ENCODE data around the gene TTC16.

TTC16 gene

DNA sequence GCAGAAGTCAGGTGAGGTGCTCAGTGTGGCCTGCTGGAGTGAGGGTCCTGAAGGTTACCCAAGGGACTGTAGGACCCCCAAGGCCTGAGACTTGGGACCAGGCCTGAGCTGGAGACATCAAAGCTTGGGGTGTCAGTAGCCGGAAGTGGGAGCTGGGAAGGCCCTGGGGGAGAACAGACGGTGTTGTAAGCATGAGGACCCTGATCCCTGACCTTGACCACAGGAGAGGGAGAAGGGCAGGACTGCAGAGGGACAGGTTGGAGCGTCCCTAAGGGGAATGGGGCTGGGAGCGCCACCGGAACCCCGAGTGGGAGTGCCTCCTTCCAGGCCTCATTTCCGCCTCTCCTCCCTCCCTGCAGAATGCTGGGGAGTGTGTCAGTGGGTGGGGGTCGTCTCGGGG is 533 bp downstream of the TTC16 start:
- FAIRE-seq (no peak), DNase-seq (ENCODE audit: insufficient read length, low spot score) (no peak)

DNA sequence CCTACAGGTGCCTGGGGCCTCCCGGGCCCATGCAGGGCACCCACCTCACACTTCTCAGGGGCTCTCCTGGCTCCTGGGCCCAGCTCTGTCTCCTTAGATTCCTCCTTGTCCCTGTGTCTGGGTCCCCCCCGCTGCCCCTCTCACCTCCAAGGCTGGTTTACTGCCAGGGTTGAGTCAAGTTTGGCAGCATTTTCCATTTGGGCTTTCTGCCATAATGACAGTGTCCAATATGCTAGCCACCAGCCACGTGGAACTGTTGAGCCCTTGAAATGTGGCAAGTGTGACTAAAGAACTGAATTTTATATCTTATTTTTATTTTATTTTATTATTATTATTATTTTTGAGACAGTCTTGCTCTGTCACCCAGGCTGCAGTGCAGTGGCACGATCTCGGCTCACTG is 1.9 kb downstream of the TTC16 start:
- DNase-seq (ENCODE audit: insufficient read length, low spot score) (no peak), FAIRE-seq (no peak)

DNA sequence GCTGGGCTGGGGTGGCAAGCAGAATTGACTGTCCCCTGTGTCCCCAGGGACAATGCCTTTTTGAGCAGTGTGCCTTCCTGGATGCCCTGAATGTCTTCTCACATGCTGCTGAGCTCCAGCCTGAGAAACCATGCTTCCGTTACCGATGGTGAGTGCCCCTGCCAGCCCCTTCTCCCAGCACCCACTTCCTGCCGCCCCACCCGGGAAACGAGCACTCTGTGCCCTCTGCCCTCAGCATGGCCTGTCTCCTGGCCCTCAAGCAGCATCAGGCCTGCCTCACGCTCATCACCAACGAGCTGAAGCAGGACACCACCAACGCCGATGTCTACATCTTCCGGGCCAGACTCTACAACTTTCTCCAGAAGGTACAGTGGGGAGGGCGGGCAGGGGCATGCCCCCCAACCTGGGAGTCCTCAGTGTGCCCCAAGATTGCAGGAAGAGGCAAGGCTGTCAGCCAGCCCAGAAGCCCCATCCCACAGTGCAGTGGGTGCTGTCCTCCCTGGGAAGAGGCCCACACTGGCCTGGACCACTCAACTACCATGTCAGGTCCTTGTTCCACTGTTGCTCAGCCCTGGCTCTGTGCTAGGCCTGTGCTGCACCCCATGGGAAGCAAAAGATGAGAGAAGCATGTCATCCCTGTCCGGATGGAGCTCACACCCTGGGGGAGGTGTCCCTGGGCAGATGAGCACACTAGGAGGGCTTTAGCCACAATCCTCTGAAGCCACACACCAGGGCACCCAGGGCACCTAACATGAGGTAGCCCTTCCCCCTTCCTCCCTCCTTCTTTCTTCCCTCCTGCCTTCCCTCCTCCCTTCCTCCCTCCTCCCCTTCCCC is 4.4 kb downstream of the TTC16 start:
- FAIRE-seq, result no peak

DNA sequence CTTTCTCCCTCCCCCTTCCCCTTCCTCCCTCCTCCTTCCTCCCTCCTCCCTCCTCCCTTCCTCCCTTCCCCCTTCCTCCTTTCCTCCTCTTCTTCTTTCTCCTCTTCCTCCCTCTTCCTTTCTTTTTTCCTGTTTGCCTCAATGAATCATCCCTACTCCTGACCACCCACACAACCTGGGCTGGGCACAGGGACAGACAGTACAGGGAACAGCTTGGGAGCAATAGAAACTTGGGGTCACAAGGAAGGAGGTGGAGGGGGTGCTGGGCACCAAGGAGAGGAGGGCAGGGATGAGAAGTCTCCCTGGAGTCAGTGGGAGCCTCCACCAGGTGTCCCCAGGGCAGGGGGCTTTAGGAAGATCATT is 5.0 kb downstream of the TTC16 start:
- FAIRE-seq, result no peak

More for the DNA sequence above, 4.4 kb downstream of the TTC16 start:
- DNase-seq (ENCODE audit: insufficient read length, low spot score), result no peak

DNA sequence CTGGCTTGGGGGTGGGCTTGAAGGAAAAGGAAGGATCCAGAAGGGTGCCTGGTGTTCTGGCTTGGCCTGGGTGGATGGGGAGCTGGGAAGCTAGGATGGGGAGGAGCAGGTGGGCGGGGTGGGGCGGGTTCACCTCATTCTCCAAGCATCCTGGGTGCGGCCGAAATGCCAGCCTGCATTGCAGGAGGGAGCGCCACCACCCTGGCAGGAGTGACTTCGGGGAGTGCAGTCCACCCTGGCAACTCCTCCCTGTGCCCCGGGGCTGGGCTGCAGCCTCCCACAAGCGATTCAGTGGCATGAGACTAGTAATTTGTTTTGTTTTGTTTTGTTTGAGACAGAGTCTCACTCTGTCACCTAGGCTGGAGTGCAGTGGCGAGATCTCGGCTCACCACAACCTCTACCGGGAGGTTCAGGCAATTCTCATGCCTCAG is 5.5 kb downstream of the TTC16 start:
- DNase-seq (ENCODE audit: insufficient read length, low spot score) (no peak), FAIRE-seq (no peak)

More for the DNA sequence above, 5.0 kb downstream of the TTC16 start:
- no peak for DNase-seq (ENCODE audit: insufficient read length, low spot score)

DNA sequence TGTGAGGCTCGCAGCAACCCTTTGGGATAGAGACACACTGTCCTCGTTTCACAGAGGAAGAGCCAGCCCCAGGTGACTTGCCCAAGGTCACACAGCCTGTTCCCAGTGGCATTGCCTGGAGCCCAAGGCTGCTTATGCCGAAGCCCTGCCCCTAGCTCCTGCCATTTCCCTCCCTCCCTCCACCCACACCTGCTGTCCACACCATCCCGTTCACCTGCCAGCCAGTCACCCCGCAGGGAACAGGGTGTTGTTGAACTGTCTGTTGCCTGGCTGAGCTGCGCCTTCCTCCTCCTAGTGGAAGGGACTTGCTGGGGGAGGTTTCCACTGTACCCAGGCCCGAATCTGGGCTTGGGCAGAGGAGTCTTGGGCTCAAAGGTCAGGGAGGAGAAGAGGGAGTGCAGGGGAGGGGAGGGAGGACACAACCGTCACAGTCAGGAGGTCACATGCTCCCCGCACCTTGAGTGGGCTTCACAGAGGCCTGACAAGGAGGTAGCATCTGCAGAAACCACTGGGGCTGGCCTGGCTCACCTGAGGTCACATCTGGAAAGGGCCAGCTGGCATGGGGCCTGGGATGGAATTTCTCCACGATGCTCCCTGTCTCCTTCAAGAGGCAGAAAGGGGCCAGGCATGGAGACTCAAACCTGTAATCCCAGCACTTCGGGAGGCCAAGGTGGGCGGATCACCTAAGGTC is 6.3 kb downstream of the TTC16 start:
- FAIRE-seq, result no peak
- DNase-seq (ENCODE audit: insufficient read length, low spot score), result no peak

DNA sequence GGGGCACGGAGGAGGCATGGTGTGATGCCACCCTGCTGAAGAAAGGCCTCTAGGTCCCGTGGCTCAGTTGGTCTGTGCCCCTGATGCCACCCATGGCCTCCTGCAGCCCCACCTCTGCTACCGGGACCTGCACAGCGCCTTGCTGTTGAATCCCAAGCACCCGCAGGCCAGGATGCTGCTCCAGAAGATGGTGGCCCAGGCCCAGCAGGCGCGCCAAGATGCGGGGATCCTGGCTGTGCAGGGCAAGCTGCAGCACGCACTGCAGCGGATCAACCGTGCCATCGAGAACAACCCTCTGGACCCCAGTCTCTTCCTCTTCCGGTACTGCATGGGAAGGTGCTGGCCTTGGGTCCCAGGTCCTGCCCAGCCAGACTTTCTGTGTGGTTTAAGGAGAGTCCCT is 7.1 kb downstream of the TTC16 start:
- FAIRE-seq, result no peak
- no peak for DNase-seq (ENCODE audit: insufficient read length, low spot score)

DNA sequence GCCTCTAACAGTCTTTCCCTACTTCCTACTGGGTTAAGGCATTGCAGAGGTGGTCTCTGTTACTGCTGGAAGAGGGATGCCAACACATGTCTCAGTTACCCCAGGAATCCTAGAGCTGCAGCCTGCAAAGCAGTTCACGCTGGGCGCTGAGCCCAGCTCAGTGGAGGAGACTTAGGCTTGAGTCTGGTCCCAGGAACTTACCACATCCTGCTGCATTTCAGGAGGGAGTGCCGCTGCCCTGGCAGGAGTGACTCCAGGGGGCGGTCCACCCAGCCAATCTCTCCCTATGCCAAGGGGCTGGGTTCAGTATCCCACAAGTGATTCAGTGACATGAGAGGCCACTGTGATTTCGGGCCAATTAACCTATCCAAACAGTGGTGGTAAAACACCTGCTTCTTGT is 7.6 kb downstream of the TTC16 start:
- FAIRE-seq (no peak), DNase-seq (ENCODE audit: insufficient read length, low spot score) (no peak)

DNA sequence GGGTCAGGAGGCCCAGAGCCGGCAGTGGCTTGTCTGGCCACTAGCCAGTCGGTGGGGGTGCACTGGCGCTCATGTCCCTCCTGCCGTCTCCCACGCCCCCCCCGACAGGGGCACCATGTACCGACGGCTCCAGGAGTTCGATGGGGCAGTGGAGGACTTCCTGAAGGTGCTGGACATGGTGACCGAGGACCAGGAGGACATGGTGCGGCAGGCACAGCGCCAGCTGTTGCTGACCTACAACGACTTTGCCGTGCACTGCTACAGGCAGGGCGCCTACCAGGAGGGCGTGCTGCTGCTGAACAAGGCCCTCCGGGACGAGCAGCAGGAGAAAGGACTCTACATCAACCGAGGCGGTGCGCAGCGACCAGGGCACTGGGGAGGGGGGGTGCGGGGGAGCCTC is 8.1 kb downstream of the TTC16 start:
- DNase-seq (ENCODE audit: insufficient read length, low spot score) (no peak), FAIRE-seq (no peak)

DNA sequence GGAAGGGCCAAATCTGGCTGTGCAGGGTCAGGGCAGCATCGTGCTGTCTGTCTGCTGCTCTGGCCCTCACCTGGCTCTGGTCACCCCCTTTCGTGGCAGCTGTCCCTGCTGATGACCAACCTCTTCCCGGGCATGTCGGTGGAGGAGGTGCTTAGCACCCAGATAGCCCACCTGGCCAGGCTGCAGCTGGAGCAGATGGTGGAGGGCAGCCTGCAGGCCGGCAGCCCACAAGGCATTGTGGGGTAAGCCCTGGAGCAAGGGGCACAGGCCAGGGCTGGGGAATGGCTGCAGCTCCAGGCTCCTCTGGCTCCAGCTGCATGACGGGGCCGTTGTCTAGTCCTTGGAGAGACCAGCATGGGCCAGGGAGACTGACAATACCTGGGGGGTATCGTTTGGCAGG is 11.0 kb downstream of the TTC16 start:
- no peak for DNase-seq (ENCODE audit: insufficient read length, low spot score)

DNA sequence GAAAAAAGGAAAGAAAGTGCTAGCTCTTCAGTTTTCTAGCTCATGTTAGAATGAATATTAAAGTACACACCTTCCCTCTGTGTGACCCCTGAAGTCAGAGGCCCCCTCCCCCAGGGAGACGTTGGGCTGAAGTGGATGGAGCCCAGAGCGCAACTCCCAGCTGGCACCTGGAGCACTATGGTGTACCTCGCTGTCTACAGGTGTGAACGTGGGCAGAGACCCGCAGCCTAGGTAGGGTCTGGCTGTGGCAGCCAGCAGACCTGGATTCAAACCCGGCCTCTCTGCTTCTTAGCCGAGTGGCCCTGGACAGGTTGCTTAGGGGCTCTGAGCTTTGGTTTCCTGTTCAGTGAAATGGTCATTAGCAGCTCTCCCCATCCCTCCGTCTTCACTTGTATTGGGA is 12.9 kb downstream of the TTC16 start:
- DNase-seq (ENCODE audit: insufficient read length, low spot score) (no peak), FAIRE-seq (no peak)

More for the DNA sequence above, 11.0 kb downstream of the TTC16 start:
- FAIRE-seq, result no peak

DNA sequence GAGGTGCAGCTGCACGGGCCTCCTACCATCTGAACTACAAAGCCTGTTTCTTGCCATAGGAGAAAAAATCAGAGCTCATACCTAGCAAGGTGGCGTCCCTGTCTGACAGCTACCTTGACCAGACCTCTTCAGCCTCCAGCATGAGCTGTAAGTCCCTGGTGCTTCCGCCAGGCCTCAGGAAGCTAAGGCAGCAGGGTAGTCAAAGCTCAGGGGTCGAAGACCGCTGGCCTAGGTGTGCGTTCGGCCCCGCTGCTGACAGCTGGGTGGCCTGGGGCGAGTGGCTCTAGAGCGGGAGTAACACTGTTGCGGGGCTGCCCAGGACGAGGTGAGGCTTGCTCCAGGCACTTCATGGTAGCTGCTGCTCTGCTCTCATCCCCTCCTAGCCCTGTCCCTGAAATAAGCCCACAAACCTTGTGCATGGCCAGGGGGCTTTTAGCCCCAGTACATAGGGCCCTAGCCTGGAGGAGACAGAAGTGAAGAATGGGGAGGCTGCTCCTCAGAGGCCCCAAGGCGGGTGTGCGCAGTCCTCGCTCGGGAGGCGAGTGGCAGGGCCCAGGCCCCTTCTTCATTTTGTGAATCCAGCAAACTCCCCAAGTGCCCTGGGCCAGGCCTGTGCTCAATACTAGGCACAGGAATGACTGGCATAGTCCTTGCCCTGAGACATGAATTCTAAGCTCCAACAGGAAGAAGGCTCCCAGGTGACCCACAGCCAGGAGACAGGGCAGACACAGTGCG is 13.8 kb downstream of the TTC16 start:
- DNase-seq (ENCODE audit: insufficient read length, low spot score), result no peak
- no peak for FAIRE-seq

DNA sequence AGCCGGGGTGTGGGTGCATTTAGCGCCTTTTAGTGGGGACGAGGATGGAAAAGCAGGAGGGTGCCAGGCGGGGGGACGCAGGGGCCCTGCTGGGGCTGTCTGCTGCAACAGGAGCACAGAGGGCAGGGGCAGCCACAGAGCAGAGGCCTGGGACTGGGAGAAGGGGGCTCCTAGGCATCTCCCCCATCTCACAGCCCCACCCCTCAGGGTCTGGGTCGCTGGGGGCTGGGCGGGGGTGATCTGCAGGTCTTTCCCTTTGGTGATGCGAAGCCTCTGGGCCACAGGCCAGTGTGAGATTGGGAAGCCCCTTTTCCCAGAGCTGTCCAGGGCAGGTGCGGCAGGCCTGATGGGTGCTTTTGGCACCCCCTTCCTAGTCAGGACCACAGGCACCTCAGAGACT is 14.4 kb downstream of the TTC16 start:
- DNase-seq (ENCODE audit: insufficient read length, low spot score) (no peak), FAIRE-seq (no peak)

DNA sequence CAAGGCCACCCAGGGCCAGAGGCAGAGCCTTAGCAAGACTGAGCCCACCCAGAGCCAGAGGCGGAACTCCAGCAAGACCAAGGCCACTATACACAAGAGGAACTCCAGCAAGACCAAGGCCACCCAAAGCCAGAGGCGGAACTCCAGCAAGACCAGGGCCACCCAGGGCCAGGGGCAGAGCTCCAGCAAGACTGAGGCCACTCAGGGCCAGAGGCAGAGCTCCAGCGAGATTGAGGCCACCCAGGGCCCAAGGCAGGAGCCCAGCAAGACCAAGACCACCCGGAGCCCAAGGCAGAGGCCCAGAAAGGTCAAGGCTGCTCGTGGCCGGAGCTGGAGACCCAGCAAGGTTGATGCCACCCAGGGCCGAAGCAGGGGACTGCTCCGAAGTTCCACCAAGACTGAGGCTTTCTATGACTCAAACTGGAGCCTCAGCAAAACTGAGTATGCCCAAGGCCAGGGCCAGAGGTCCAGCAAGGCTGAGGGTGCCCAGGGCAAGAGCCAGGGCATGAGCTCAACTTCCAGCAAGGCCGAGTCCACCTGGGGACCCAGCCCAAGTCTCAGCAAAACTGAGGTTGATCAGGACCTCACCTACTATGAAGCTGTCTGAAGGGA is 15.0 kb downstream of the TTC16 start:
- FAIRE-seq, result no peak
- DNase-seq (ENCODE audit: insufficient read length, low spot score), result no peak

DNA sequence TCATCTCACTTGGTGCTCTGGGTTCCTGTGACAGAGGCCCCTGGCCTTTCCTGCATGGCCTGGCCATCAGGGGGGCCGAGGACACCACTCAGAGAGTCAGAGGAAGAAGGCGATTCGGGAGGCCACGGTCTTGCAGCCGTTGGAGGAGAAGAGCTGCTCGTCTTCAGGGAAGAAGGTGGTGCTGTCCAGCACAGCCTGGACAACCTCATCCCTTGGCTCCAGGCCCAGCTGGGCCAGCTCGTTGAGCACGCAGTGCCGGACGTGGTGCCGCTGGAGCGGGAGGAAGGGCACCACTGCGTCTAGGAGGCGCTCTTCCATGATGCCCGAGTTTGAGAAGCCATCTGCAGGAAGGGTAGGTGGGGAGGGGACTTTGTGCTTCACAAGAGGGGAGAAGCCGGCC is 16.1 kb downstream of the TTC16 start:
- FAIRE-seq, result no peak

DNA sequence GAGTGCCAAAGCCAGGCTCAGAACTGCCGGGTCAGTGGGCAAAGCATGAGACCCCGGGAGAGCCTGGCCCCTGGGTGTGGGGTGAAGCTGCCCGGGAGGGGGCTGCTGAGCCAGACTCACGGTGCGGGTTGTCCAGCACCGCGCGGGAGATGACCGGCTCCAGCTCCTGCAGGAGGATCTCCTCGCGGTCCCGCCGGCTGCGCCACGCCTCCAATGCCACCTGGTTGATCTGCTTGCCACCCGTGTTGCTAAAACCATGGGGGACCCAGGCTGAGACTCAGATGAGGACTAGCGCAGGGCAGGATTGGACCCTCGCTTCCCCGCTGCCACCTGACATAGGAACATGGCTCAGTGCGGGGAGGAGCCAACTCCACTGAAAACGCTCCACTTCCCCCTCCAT is 16.6 kb downstream of the TTC16 start:
- DNase-seq (ENCODE audit: insufficient read length, low spot score), result no peak
- FAIRE-seq, result no peak

More for the DNA sequence above, 16.1 kb downstream of the TTC16 start:
- no peak for DNase-seq (ENCODE audit: insufficient read length, low spot score)

DNA sequence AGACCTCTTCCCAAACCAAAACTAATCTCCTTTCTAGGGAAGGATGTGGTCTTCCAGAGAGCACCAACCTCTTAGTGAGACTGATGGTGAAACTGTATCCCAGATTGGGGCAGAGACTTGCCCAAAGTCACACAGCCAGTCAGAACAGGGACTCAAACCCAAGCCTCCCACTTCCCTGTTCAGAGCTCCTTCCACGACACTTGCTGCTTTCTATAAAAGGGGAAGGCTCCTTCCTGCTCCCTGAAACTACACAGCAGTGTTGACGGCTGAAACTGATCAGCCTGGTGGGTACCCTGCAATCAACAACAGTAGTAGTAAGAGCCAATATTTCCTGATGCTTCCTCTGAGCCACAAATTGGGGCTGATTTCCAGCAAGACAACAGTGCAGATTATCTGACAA is 17.7 kb downstream of the TTC16 start:
- DNase-seq (ENCODE audit: insufficient read length, low spot score), result no peak
- FAIRE-seq, result no peak

DNA sequence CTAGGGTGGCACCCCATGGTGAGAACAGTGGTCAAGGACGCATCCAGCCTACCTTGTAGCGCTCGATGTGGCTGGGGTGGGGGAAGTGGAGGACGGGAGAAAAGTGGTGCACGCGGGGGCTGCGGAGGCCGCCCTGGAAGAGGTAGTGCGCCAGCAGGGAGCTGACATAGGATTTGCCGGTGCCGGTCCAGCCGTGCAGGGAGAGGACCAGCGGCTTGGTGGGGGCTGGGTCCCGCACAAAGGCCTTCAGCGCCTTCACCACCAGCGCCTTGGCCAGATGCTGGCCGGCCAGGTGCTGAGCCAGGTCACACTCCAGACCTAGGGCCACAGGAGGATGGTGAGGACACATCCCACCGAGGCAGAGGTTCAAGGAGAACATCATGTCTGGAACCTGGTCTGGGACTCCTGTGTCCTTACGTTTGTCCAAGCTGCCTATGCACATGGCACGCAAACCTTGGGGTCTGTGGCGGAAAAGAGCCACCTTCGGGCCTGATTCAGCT is 18.4 kb downstream of the TTC16 start:
- DNase-seq (ENCODE audit: insufficient read length, low spot score) (no peak), FAIRE-seq (no peak)

DNA sequence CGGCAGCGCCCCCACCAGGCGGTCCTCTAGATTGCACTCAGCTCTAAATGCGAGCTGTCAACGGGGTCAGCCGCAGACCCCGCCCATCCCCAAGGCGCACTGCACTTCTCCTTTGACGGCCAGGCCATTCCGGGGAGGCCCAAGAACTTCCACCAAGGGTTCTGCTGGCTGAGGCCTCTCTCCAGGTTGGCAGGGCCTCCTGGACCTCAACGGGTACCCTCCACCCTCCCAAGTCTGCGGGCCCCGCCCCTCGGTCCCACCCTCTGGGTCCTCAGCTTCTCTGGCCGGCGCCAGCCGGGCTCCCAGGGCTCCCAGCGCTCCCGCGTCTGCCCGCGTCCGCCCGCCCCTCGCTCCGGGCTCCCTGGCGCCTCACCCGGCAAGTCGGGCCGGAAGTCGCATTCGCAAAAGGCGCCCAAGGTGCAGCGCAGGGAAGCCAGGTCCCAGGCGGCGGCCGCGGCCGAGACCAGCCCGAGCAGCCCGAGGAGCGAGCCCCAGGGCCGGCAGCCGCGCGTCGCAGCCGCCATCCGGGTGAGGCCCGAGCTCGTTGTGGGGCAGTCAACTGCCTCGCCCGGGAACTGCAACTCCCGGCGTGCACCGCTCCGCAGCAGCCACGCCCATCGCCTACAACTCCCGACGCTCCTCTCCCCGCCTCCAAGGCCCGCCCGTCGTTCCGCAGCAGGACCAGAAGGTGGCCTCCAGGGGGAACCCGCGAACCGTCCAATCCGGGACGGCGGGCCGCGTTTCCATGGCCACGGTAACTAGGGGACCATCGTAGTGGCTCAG is 19.1 kb downstream of the TTC16 start, which contains the start of gene TOR2A:
TSS of gene TOR2A (minus strand) at position 548 of the 783 bp plus-strand sequence. CDS start at position 524, 24 bp downstream.
- DNase-seq (ENCODE audit: insufficient read length, low spot score) (peak; percentile 99), FAIRE-seq (peak; percentile 99)

All from GM19239 (cell line).